ENCODE results near the gene PNKP. TPM values are rescaled to one million over a fixed set of nuclear protein-coding genes. Genes with fewer than 3 reads are reported as not detected.

Gene PNKP
- total RNA-seq, 6 experiments from 2014 or later: 39.7 to 48.7 (median 47.2) TPM

- TF ChIP-seq, protein P1, sequence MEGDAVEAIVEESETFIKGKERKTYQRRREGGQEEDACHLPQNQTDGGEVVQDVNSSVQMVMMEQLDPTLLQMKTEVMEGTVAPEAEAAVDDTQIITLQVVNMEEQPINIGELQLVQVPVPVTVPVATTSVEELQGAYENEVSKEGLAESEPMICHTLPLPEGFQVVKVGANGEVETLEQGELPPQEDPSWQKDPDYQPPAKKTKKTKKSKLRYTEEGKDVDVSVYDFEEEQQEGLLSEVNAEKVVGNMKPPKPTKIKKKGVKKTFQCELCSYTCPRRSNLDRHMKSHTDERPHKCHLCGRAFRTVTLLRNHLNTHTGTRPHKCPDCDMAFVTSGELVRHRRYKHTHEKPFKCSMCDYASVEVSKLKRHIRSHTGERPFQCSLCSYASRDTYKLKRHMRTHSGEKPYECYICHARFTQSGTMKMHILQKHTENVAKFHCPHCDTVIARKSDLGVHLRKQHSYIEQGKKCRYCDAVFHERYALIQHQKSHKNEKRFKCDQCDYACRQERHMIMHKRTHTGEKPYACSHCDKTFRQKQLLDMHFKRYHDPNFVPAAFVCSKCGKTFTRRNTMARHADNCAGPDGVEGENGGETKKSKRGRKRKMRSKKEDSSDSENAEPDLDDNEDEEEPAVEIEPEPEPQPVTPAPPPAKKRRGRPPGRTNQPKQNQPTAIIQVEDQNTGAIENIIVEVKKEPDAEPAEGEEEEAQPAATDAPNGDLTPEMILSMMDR (IDR thresholded peaks at IDR 0.05): no peak
- Mint-ChIP-seq H3K4me3 (no peak overlapping the region), H3K4me1 (ENCODE audit: low read depth) (peaks cover 9% of the 10 kb centered on the region), H3K36me3 (ENCODE audit: low read depth) (peaks cover 24% of the 10 kb centered on the region), H3K27me3 (ENCODE audit: insufficient read depth) (peaks cover 1% of the 10 kb centered on the region; the same call in 1 of the 2 replicates), H3K27ac (no peak overlapping the region), H3K9me3 (no peaks in the 10 kb centered on the region)
- DNase-seq: no peak
Measured at GRCh38 chr19:49843265-49843664, 24.1 kb downstream of the PNKP start.

GRCh38 chr19:49840736-49841249 lies 26.6 kb downstream of the PNKP start:
- Mint-ChIP-seq H3K36me3 (ENCODE audit: low read depth) (peaks cover 37% of the 10 kb centered on the region), H3K27ac (peak overlapping the region; percentile 23; the same call in 1 of the 2 replicates), H3K27me3 (ENCODE audit: insufficient read depth) (peaks cover 1% of the 10 kb centered on the region; the same call in 1 of the 2 replicates), H3K9me3 (no peaks in the 10 kb centered on the region), H3K4me1 (ENCODE audit: low read depth) (no peaks in the 10 kb centered on the region; the same call in 1 of the 2 replicates), H3K4me3 (no peak overlapping the region)
- DNase-seq: no peak
- TF ChIP-seq, protein P1 (IDR thresholded peaks at IDR 0.05): no peak

DNA sequence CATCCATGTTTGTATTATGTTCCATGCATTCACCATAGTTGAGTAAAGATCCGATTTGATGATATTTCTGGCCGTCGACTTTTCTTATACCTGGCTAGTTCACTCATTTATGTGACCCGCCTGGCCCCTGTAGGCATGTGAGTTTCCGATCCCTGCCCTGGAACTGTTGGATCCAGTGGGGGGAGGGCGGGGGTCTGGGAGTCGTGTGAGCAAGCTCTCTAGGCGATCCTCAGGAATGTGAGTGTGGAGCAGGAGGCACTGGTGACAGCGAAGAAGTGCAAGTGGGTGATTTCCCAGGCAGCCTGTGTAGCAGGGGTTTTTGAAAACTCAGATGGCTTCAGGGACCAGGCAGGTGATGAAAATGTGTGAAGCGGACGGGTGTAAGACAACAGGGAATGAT lies 27.1 kb downstream of the PNKP start:
- TF ChIP-seq, protein P1 (IDR thresholded peaks at IDR 0.05): no peak
- Mint-ChIP-seq H3K4me1 (ENCODE audit: low read depth) (no peaks in the 10 kb centered on the region; the same call in 1 of the 2 replicates), H3K9me3 (no peaks in the 10 kb centered on the region), H3K27me3 (ENCODE audit: insufficient read depth) (peaks cover 1% of the 10 kb centered on the region; the same call in 1 of the 2 replicates), H3K36me3 (ENCODE audit: low read depth) (peaks cover 37% of the 10 kb centered on the region), H3K4me3 (no peak overlapping the region), H3K27ac (peak overlapping the region; percentile 23; the same call in 1 of the 2 replicates)
- no peak for DNase-seq

DNA sequence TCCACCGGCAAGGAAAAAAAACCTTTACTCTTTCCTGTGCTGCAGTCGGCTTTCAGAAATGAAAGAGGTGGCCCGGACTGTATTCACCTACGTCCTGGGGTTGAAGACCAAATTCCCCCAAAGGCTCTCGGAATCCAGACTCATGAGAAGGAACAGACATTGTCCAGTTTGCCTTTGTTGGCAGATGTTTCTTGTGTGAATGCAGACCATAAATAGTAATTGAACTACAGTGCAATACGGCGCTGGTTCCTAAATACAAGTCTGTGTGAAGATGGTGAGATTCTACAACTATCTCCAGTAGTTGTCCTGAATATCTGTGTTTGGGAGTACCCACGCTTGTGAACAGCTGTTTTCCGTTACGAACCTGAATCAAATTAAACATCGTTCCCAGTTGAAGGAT lies 27.7 kb downstream of the PNKP start:
- DNase-seq: no peak
- Mint-ChIP-seq H3K4me3 (no peak overlapping the region), H3K27ac (no peak overlapping the region), H3K9me3 (no peaks in the 10 kb centered on the region), H3K4me1 (ENCODE audit: low read depth) (no peaks in the 10 kb centered on the region; the same call in 1 of the 2 replicates), H3K27me3 (ENCODE audit: insufficient read depth) (no peaks in the 10 kb centered on the region), H3K36me3 (ENCODE audit: low read depth) (peaks cover 43% of the 10 kb centered on the region)
- TF ChIP-seq, protein P1 (IDR thresholded peaks at IDR 0.05): no peak

GRCh38 chr19:49838885-49839588 lies 28.3 kb downstream of the PNKP start:
- no peak overlapping the region for H3K27ac Mint-ChIP-seq
- no peaks in the 10 kb centered on the region for H3K9me3 Mint-ChIP-seq
- peaks cover 43% of the 10 kb centered on the region for H3K36me3 Mint-ChIP-seq (ENCODE audit: low read depth)
- H3K4me3 Mint-ChIP-seq: no peak overlapping the region
- DNase-seq: no peak
- TF ChIP-seq, protein P1 (IDR thresholded peaks at IDR 0.05): no peak
- H3K4me1 Mint-ChIP-seq (ENCODE audit: low read depth): no peaks in the 10 kb centered on the region; the same call in 1 of the 2 replicates
- no peaks in the 10 kb centered on the region; the same call in 1 of the 2 replicates for H3K27me3 Mint-ChIP-seq (ENCODE audit: insufficient read depth)

All from HFFc6 (cell line).